Prostate gland (tissue), 2 donors: Measurements from ENCODE around the gene EGR2.

ENCODE experiments used
- POLR2A ChIP-seq: fragments of 450-650 bp; IDR thresholded peaks from one replicate; pipeline ENCODE4 v1.6.1; 2016; ENCODE audit warnings: antibody characterized with exemption, mild to moderate bottlenecking
- POLR2AphosphoS5 ChIP-seq: sonication (generic); formaldehyde crosslinking; IDR thresholded peaks from one replicate; pipeline ENCODE4 v1.6.1; 2017; ENCODE audit warnings: antibody characterized with exemption
- TF ChIP-seq, protein P1 (sequence below), 4 experiments: fragments of 200-600 bp in 2 of 4; fragments of 450-650 bp in 2 of 4; sonication (generic) in 2 of 4; IDR thresholded peaks; 1 replicate in 3 of 4; 2 replicates in 1 of 4; pipeline ENCODE4 v1.5.1; 2016 to 2019; ENCODE audit warnings: antibody characterized with exemption in 4 of 4, mild to moderate bottlenecking in 2 of 4, moderate library complexity in 2 of 4

DNA sequence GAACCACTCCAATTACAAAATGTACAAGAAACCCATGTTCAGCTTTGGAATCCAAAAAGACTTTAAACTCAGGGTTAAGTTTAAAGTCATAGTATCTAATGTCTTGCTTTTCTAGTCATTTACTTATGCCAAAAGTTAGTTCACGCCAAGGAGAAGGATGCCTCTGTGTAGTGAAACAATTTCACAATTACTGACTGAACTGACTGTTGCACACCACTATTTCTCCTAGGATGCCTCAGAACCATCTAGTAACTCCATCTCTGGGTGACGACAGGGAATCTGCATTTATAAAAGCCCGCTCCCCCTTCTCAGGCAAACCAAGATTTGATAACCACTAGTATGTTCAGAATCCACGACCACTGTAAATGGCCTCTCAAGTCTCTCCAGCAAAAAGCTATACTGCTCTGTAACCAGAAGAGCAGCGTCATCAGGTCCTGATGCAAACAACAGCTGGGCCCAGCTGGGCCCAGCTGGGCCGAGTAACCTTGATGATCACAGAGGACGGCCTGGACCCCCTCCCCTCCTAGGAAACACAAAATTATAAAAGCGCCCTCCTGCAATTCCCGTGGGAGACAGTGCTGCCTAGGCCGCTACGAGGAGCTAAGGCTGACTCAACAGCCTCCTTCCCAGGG lies 12.3 kb downstream of the EGR2 start:
- TF ChIP-seq, protein P1, sequence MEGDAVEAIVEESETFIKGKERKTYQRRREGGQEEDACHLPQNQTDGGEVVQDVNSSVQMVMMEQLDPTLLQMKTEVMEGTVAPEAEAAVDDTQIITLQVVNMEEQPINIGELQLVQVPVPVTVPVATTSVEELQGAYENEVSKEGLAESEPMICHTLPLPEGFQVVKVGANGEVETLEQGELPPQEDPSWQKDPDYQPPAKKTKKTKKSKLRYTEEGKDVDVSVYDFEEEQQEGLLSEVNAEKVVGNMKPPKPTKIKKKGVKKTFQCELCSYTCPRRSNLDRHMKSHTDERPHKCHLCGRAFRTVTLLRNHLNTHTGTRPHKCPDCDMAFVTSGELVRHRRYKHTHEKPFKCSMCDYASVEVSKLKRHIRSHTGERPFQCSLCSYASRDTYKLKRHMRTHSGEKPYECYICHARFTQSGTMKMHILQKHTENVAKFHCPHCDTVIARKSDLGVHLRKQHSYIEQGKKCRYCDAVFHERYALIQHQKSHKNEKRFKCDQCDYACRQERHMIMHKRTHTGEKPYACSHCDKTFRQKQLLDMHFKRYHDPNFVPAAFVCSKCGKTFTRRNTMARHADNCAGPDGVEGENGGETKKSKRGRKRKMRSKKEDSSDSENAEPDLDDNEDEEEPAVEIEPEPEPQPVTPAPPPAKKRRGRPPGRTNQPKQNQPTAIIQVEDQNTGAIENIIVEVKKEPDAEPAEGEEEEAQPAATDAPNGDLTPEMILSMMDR (IDR thresholded peaks at IDR 0.05), result no peak
- TF ChIP-seq POLR2AphosphoS5 (no peak), POLR2A (no peak)
